ENCODE results near the gene ZNF346. TPM values are rescaled to one million over a fixed set of nuclear protein-coding genes. Genes with fewer than 3 reads are reported as not detected.
"Not testable (repeated sequence)": the region's sequence is repeated elsewhere in the genome, so short reads cannot be mapped to it uniquely, and the experiment has no call there.

The ZNF346 gene
- total RNA-seq, 4 donors from 2014 or later: 13.9 to 29.0 (median 15.8) TPM

DNA sequence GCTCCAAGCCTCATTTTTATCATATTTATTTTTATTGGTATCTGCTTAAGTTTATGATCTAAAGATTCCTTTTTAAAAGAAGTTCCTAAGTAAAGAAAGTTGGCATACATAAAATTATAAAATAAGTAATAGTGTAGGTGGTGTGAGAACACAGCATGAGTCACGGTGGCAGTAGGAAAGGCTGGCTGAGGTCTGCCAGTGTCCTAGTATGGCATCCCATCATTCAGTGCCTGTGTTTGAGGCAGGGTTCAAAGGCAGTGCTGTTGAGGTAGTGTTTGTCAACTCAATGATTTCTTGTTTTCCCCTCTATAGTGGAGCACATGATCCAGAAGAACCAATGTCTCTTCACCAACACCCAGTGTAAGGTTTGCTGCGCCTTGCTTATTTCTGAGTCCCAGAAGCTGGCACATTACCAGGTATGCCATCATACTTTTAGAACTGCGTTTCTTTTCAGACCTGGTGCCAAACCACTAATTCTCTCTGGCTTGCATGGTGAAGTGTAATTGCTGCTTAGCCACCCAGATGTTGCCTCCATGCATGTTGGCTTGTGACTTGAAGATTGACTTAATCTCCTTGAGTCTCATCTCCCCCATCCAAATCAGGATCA lies 18.4 kb downstream of the ZNF346 start:
- no peak for DNase-seq (ENCODE audit: low spot score in 2 of 2)
- Histone ChIP-seq H3K36me3 (peaks cover 40% of the 10 kb centered on the region), H3K4me1 (peaks cover 6% of the 10 kb centered on the region), H3K27me3 (no peaks in the 10 kb centered on the region), H3K27ac (no peak overlapping the region), H3K9me3 (no peaks in the 10 kb centered on the region), H3K4me3 (no peak overlapping the region)
- 30% methylated on average over 3 of the region's 3 CpGs for WGBS
- TF ChIP-seq, protein P1, sequence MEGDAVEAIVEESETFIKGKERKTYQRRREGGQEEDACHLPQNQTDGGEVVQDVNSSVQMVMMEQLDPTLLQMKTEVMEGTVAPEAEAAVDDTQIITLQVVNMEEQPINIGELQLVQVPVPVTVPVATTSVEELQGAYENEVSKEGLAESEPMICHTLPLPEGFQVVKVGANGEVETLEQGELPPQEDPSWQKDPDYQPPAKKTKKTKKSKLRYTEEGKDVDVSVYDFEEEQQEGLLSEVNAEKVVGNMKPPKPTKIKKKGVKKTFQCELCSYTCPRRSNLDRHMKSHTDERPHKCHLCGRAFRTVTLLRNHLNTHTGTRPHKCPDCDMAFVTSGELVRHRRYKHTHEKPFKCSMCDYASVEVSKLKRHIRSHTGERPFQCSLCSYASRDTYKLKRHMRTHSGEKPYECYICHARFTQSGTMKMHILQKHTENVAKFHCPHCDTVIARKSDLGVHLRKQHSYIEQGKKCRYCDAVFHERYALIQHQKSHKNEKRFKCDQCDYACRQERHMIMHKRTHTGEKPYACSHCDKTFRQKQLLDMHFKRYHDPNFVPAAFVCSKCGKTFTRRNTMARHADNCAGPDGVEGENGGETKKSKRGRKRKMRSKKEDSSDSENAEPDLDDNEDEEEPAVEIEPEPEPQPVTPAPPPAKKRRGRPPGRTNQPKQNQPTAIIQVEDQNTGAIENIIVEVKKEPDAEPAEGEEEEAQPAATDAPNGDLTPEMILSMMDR (IDR thresholded peaks at IDR 0.05): no peak
- TF ChIP-seq EP300 (IDR thresholded peaks at IDR 0.05) (no peak), POLR2AphosphoS5 (IDR thresholded peaks at IDR 0.05) (no peak), POLR2A (IDR thresholded peaks at IDR 0.05) (no peak)

DNA sequence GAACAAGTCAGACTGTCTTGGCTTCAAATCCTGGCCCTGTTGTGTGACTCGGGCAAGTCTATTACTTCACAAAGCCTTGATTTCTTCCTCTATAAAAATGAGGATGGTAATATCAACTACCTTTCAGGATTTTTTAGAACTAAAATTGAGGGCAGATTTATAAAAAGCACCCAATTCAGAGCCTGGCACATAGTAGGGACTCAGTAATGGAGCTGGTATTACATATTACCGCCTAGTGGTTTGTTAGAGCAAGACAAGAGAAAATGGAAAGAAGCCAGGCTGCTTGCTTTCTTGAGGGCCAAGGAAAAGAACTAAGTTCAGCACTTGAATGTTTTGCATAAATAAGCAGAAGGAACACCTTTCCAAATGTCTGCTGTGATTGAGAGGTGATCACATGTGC lies 19.4 kb downstream of the ZNF346 start:
- TF ChIP-seq, protein P1 (IDR thresholded peaks at IDR 0.05): no peak
- no peak for TF ChIP-seq POLR2AphosphoS5 (IDR thresholded peaks at IDR 0.05)
- no peak for TF ChIP-seq POLR2A (IDR thresholded peaks at IDR 0.05)
- WGBS: 96% methylated on average over 2 of the region's 2 CpGs
- Histone ChIP-seq H3K27ac (no peak overlapping the region), H3K27me3 (no peaks in the 10 kb centered on the region), H3K4me1 (peaks cover 6% of the 10 kb centered on the region), H3K9me3 (no peaks in the 10 kb centered on the region), H3K4me3 (no peak overlapping the region), H3K36me3 (peaks cover 42% of the 10 kb centered on the region)
- DNase-seq (ENCODE audit: low spot score in 2 of 2): no peak

DNA sequence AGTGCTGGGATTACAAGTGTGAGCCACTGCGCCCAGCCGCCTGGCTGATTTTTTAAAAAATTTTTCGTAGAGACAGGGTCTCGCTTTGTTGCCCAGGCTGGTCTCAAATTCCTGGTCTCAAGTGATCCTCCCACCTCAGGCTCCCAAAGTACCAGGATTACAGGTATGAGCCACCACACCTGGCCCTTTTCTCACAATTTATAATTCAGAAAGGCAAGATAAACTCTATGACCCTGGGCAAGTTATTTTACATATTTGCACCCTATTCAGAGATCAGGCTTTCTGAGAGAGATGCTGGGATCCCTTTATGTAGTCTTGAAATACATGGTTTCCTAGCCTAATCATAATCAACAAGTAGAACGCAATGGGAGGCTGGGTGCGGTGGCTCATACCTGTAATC lies 20.6 kb downstream of the ZNF346 start:
- DNase-seq (ENCODE audit: low spot score in 2 of 2): no peak
- Histone ChIP-seq H3K27ac (no peak overlapping the region), H3K4me1 (peaks cover 6% of the 10 kb centered on the region), H3K4me3 (no peak overlapping the region), H3K27me3 (no peaks in the 10 kb centered on the region), H3K9me3 (no peaks in the 10 kb centered on the region), H3K36me3 (peaks cover 43% of the 10 kb centered on the region)
- 99% methylated on average over 6 of the region's 6 CpGs for WGBS
- TF ChIP-seq EP300 (IDR thresholded peaks at IDR 0.05) (no peak), POLR2AphosphoS5 (IDR thresholded peaks at IDR 0.05) (no peak), POLR2A (IDR thresholded peaks at IDR 0.05) (no peak)
- TF ChIP-seq, protein P1 (IDR thresholded peaks at IDR 0.05): no peak

DNA sequence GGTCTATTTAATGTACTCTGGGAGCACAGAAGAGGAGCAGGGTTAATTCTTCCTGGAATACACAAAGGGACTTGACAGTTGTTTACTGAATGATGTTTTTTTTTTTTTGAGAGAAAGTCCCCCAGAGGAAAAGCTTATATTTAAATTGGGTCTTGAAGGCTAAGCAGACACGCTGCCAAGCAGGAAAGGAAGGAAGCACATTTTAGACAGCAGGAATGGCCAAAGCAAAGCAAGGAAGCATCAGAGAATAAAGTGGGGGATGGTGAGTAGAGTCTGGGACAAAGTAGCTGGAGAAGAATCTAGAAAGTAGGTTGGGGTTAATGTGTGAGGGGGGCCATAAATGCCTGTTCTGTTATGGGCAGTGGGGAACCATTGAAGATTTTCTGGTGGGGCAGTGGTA lies 21.5 kb downstream of the ZNF346 start:
- no peaks in the 10 kb centered on the region for H3K27me3 ChIP-seq
- no peak for TF ChIP-seq EP300 (IDR thresholded peaks at IDR 0.05)
- TF ChIP-seq, protein P1 (IDR thresholded peaks at IDR 0.05): no peak
- whole genome bisulfite sequencing: 71% methylated on average over 1 of the region's 1 CpG
- DNase-seq (ENCODE audit: low spot score in 2 of 2): no peak
- H3K36me3 ChIP-seq: peaks cover 51% of the 10 kb centered on the region
- no peak overlapping the region for H3K27ac ChIP-seq
- H3K4me3 ChIP-seq: no peak overlapping the region
- peaks cover 6% of the 10 kb centered on the region for H3K4me1 ChIP-seq
- no peaks in the 10 kb centered on the region for H3K9me3 ChIP-seq

DNA sequence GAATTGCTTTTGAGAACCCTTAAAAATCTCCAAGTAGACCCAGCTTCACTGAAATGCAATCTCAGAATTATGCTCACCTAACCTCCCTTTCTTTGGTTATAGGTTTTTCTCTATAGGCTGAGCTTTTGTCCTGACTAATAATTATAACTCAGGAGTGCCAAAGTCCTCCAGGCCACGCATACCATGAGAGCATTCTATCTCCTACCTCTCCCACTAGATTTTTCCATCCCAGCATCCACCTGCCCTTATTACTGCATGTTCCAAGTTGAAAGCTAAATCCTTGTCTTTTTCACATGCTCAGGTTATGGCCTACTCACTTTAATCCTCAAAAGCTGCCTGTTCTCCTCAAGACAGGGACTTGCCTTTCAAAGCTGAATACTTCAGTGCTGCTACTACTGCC lies 22.1 kb downstream of the ZNF346 start:
- H3K27me3 ChIP-seq: no peaks in the 10 kb centered on the region
- no peak overlapping the region for H3K4me3 ChIP-seq
- WGBS: 71% methylated on average over 1 of the region's 1 CpG
- no peak for DNase-seq (ENCODE audit: low spot score in 2 of 2)
- no peaks in the 10 kb centered on the region for H3K9me3 ChIP-seq
- H3K27ac ChIP-seq: no peak overlapping the region
- peaks cover 6% of the 10 kb centered on the region for H3K4me1 ChIP-seq
- H3K36me3 ChIP-seq: peaks cover 58% of the 10 kb centered on the region
- TF ChIP-seq EP300 (IDR thresholded peaks at IDR 0.05): no peak
- no peak for TF ChIP-seq POLR2A (IDR thresholded peaks at IDR 0.05)

DNA sequence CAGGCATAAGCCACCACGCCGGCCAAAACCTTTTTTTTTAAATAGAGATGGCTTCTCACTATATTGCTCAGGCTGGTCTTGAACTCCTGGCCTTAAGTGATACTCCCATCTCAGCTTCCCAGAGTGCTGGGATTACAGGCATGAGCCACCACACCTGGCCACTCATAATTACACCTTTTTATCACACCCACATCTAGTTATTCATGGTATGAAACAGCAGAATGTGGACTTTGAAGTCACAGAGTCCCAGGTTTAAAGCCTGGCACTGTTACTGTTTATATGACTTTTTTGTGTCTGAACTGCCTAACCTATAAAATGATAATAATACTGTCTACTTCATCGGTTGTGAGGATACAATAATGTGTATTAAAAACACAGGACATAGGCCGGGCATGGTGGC lies 23.1 kb downstream of the ZNF346 start:
- H3K36me3 ChIP-seq: peaks cover 68% of the 10 kb centered on the region

DNA sequence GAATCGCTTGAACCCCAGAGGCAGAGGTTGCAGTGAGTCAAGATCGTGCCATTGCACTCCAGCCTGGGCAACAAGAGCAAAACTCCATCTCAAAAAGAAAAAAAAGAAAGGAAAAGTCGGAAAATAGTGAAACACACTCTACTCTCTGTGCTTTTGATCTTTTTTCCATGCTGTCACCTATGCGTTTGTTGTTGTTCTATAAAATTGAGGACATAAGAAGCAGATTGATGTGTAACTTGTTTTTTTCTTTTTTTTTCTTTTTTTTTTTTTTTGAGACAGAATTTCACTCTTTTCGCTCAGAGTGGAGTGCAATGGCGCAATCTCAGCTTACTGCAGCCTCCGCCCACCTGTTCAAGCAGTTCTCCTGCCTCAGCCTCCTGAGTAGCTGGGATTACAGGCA lies 26.0 kb downstream of the ZNF346 start:
- not testable (repeated sequence) for H3K4me1 ChIP-seq; H3K4me3 ChIP-seq; H3K27me3 ChIP-seq; H3K27ac ChIP-seq; H3K9me3 ChIP-seq; DNase-seq (ENCODE audit: low spot score in 2 of 2)
- WGBS: 98% methylated on average over 7 of the region's 7 CpGs
- peaks cover 74% of the 10 kb centered on the region for H3K36me3 ChIP-seq

More for the DNA sequence above, 23.1 kb downstream of the ZNF346 start:
- no peak for TF ChIP-seq POLR2AphosphoS5 (IDR thresholded peaks at IDR 0.05)
- TF ChIP-seq, protein P1 (IDR thresholded peaks at IDR 0.05): no peak
- no peak for TF ChIP-seq POLR2A (IDR thresholded peaks at IDR 0.05)
- TF ChIP-seq EP300 (IDR thresholded peaks at IDR 0.05): no peak
- Histone ChIP-seq H3K27me3 (no peaks in the 10 kb centered on the region), H3K4me1 (peaks cover 5% of the 10 kb centered on the region), H3K9me3 (no peaks in the 10 kb centered on the region), H3K27ac (no peak overlapping the region), H3K4me3 (no peak overlapping the region)
- WGBS: 94% methylated on average over 4 of the region's 4 CpGs
- no peak for DNase-seq (ENCODE audit: low spot score in 2 of 2)

All from suprapubic skin (tissue), 4 donors.